Lower lobe of right lung (tissue), 2 donors: ENCODE measurements around the gene TTC23L. TPM values are rescaled to one million over a fixed set of nuclear protein-coding genes. Genes with fewer than 3 reads are reported as not detected.

Experiments used
- ATAC-seq, 2 donors: fragments of 200-7000 bp; cut with Tn5 transposase; one replicate each; pipeline ENCODE4 v1.9.1; 2020 to 2022; ENCODE audit warnings: mild to moderate bottlenecking in 2 of 2, moderate library complexity in 2 of 2
- DNase-seq: peaks from one replicate; pipeline ENCODE4 v3.0.0-alpha.2; 2020
- H3K27ac ChIP-seq: fragments of 200-600 bp; one replicate; pipeline ENCODE4 v1.8.0; 2022
- H3K27me3 ChIP-seq: fragments of 200-600 bp; one replicate; pipeline ENCODE4 v1.8.0; 2022; ENCODE audit warnings: low read depth
- H3K36me3 ChIP-seq: fragments of 200-600 bp; one replicate; pipeline ENCODE4 v1.8.0; 2022; ENCODE audit warnings: mild to moderate bottlenecking
- H3K4me1 ChIP-seq: fragments of 200-600 bp; one replicate; pipeline ENCODE4 v1.8.0; 2022
- H3K4me3 ChIP-seq: fragments of 200-600 bp; one replicate; pipeline ENCODE4 v1.8.0; 2022; ENCODE audit warnings: mild to moderate bottlenecking
- H3K9me3 ChIP-seq: fragments of 200-600 bp; one replicate; pipeline ENCODE4 v1.8.0; 2022
- CTCF ChIP-seq: fragments of 200-600 bp; IDR thresholded peaks from one replicate; pipeline ENCODE4 v1.8.0; 2022; ENCODE audit warnings: antibody characterized with exemption, mild to moderate bottlenecking
- intact Hi-C: fragments of 100-400 bp; cut with DNase I; formaldehyde crosslinking; loops from one replicate; pipeline ENCODE4 v1.11.0; 2022
- total RNA-seq: library from RNA; stranded (reverse); fragmentation: NEBNext Ultra II Directional; extraction: Animal tissue kit (Norgen Biotek cat#: 25700); gene quantifications from one replicate; pipeline ENCODE4 v1.2.1, GENCODE V29; 2021
- donor health status: DM: no; HTN: yes; CAD: no; lungs with severe emphysema.

Gene TTC23L
- total RNA-seq, 1 donor from 2014 or later, result 1.3 TPM

- H3K4me1 ChIP-seq, result peaks cover 10% of the 10 kb centered on the region
- no peaks in the 10 kb centered on the region for H3K27me3 ChIP-seq
- no peaks in the 10 kb centered on the region for H3K9me3 ChIP-seq
- no peak for ATAC-seq
- intact Hi-C loops, result no loop called here
- no peak for TF ChIP-seq CTCF
- H3K4me3 ChIP-seq, result no peak overlapping the region
- no peak for DNase-seq
- no peaks in the 10 kb centered on the region for H3K36me3 ChIP-seq
- no peak overlapping the region for H3K27ac ChIP-seq
Measured at GRCh38 chr5:34843497-34843896, 4.5 kb downstream of the TTC23L start.

GRCh38 chr5:34844106-34844505, 5.1 kb downstream of the TTC23L start:
- no peak for TF ChIP-seq CTCF
- Histone ChIP-seq H3K4me1 (peaks cover 7% of the 10 kb centered on the region), H3K36me3 (no peaks in the 10 kb centered on the region), H3K9me3 (no peaks in the 10 kb centered on the region), H3K27me3 (no peaks in the 10 kb centered on the region), H3K27ac (no peak overlapping the region), H3K4me3 (no peak overlapping the region)
- DNase-seq, result no peak
- no peak for ATAC-seq
- intact Hi-C loops, result no loop called here

GRCh38 chr5:34844999-34845398, 6.0 kb downstream of the TTC23L start:
- intact Hi-C loops, result no loop called here
- no peak for ATAC-seq
- no peak for TF ChIP-seq CTCF

GRCh38 chr5:34847056-34847455, 8.1 kb downstream of the TTC23L start:
- H3K4me1 ChIP-seq, result no peaks in the 10 kb centered on the region
- no peaks in the 10 kb centered on the region for H3K9me3 ChIP-seq
- no peaks in the 10 kb centered on the region for H3K36me3 ChIP-seq
- H3K27ac ChIP-seq, result no peak overlapping the region
- ATAC-seq (no peak), DNase-seq (no peak)
- no peaks in the 10 kb centered on the region for H3K27me3 ChIP-seq
- no peak for TF ChIP-seq CTCF
- intact Hi-C loops, result no loop called here
- H3K4me3 ChIP-seq, result no peak overlapping the region

More at GRCh38 chr5:34844999-34845398, 6.0 kb downstream of the TTC23L start:
- Histone ChIP-seq H3K27me3 (no peaks in the 10 kb centered on the region), H3K4me3 (no peak overlapping the region), H3K9me3 (no peaks in the 10 kb centered on the region), H3K36me3 (no peaks in the 10 kb centered on the region), H3K4me1 (no peaks in the 10 kb centered on the region), H3K27ac (no peak overlapping the region)
- no peak for DNase-seq

GRCh38 chr5:34847552-34847951, 8.6 kb downstream of the TTC23L start:
- no peaks in the 10 kb centered on the region for H3K4me1 ChIP-seq
- no peak for TF ChIP-seq CTCF
- intact Hi-C loops, result no loop called here
- no peaks in the 10 kb centered on the region for H3K36me3 ChIP-seq
- H3K9me3 ChIP-seq, result no peaks in the 10 kb centered on the region
- H3K27ac ChIP-seq, result no peak overlapping the region
- no peak overlapping the region for H3K4me3 ChIP-seq
- DNase-seq, result no peak
- ATAC-seq, result no peak
- H3K27me3 ChIP-seq, result no peaks in the 10 kb centered on the region

GRCh38 chr5:34848230-34848629, 9.3 kb downstream of the TTC23L start:
- no peak for TF ChIP-seq CTCF
- intact Hi-C loops, result no loop called here

More at GRCh38 chr5:34848230-34848629, 9.3 kb downstream of the TTC23L start:
- H3K27me3 ChIP-seq, result no peaks in the 10 kb centered on the region
- no peak for DNase-seq
- no peak overlapping the region for H3K27ac ChIP-seq
- no peak overlapping the region for H3K4me3 ChIP-seq
- no peaks in the 10 kb centered on the region for H3K9me3 ChIP-seq
- no peaks in the 10 kb centered on the region for H3K36me3 ChIP-seq
- H3K4me1 ChIP-seq, result no peaks in the 10 kb centered on the region
- ATAC-seq, result no peak
